Measurements from ENCODE around the gene SPON1.

DNA sequence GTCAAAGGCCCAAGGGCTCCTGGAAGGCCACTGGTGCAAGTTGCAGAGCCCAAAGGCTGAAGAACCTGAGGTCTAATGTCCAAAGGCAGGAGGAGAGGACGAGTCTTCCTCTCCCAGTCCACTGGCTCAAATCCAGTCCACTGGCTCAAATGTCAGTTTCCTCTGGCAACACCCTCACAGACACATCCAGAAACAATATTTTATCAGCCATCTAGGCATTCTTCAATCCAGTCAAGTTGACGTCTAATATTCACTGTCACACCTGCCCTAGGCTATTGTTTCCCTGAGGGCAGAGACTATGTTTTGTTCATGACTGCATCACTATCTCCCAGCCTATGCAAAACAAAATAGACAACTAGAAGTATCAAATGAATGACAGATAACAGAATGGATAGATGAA is 148.1 kb downstream of the SPON1 start:
- TF ChIP-seq, protein P1, sequence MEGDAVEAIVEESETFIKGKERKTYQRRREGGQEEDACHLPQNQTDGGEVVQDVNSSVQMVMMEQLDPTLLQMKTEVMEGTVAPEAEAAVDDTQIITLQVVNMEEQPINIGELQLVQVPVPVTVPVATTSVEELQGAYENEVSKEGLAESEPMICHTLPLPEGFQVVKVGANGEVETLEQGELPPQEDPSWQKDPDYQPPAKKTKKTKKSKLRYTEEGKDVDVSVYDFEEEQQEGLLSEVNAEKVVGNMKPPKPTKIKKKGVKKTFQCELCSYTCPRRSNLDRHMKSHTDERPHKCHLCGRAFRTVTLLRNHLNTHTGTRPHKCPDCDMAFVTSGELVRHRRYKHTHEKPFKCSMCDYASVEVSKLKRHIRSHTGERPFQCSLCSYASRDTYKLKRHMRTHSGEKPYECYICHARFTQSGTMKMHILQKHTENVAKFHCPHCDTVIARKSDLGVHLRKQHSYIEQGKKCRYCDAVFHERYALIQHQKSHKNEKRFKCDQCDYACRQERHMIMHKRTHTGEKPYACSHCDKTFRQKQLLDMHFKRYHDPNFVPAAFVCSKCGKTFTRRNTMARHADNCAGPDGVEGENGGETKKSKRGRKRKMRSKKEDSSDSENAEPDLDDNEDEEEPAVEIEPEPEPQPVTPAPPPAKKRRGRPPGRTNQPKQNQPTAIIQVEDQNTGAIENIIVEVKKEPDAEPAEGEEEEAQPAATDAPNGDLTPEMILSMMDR (IDR thresholded peaks at IDR 0.05; ENCODE audit: low read depth, low read length, missing input control) = no peak
- TF ChIP-seq GABPA (IDR thresholded peaks at IDR 0.05 in 1 of 2, conservative IDR thresholded peaks at IDR 0.05 in 1 of 2) (no peak), TAF1 (conservative IDR thresholded peaks at IDR 0.05) (no peak), SP1 (IDR thresholded peaks at IDR 0.05) (no peak), EGR1 (IDR thresholded peaks at IDR 0.05; ENCODE audit: low read depth in 2 of 2) (no peak), FOXA1 (IDR thresholded peaks at IDR 0.05) (no peak)
- TF ChIP-seq, protein P2, sequence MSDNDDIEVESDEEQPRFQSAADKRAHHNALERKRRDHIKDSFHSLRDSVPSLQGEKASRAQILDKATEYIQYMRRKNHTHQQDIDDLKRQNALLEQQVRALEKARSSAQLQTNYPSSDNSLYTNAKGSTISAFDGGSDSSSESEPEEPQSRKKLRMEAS (IDR thresholded peaks at IDR 0.05) = no peak
- TF ChIP-seq, protein P3, sequence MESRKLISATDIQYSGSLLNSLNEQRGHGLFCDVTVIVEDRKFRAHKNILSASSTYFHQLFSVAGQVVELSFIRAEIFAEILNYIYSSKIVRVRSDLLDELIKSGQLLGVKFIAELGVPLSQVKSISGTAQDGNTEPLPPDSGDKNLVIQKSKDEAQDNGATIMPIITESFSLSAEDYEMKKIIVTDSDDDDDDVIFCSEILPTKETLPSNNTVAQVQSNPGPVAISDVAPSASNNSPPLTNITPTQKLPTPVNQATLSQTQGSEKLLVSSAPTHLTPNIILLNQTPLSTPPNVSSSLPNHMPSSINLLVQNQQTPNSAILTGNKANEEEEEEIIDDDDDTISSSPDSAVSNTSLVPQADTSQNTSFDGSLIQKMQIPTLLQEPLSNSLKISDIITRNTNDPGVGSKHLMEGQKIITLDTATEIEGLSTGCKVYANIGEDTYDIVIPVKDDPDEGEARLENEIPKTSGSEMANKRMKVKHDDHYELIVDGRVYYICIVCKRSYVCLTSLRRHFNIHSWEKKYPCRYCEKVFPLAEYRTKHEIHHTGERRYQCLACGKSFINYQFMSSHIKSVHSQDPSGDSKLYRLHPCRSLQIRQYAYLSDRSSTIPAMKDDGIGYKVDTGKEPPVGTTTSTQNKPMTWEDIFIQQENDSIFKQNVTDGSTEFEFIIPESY (IDR thresholded peaks at IDR 0.05) = no peak
